ENCODE data around the gene RIC8A.

RIC8A gene

DNA sequence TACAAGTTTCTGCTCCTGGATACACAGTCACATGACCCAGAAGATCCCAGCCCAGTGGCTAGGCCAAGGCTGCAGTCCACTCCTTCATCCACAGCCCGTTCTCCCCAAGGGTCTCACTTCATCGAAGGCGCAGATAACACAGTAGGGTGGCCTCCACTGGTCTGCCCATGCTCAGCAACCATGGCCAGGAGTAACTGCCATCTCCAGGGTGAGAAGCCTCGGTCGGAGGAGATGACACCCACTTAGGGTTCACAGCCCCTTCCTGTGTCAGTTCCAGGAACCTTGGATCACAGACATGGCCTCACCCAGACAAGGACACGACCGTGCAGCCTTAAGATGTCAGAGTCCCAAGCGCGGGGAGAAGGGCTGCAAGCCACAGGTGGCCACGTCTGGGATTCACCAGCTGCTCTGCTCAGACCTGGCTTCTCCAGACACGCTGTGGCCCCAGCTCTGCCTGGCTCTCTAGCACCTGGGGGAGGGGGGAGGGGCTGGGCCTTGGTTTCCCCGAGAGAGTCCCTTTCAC lies 2.9 kb upstream of the RIC8A start:
- H3K36me3 ChIP-seq (ENCODE audit: insufficient read depth, low read length) = peaks cover 6% of the 10 kb centered on the region; the same call in 1 of the 2 replicates
- no peak overlapping the region for H3K27ac ChIP-seq (ENCODE audit: low read depth, low read length)

DNA sequence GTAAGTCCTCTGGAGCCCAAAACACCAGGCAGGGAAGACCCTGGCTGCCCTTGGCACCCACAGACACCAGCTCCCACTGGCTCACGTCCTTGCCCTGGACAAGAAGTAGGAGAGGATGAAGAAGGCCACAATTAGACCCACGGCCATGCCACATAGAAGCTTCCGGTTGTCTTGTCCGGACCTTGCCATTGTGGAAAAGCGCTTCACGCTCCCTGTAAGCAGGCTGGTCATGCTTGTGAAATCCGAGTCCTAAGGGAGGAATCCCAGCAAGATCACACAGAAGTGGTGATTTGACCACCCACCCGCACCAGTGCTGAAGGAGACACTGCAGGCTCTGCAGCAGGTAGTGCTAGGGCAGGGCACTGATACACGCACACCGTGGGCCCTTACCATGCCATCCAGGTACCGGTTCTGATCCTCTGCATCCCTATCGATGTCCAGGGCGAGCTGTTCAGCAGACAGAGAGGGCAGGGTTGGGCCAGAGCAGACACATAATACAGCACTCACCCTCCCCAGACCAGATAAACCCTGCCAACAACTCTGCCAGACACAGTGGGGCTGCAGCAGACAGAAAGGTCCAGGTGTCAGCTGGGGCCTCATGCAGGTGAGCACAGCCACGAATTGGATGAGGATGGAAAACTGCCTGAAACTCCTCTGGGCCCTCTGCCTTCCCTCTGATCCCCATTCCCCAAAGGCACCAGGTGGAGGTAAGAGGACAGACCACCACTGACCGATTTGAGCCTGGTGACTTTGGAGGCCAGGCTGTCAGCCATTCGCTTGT lies 2.1 kb upstream of the RIC8A start:
- Histone ChIP-seq H3K27me3 (ENCODE audit: insufficient read depth, low read length) (no peaks in the 10 kb centered on the region), H3K27ac (ENCODE audit: low read depth, low read length) (no peak overlapping the region), H3K36me3 (ENCODE audit: insufficient read depth, low read length) (peaks cover 9% of the 10 kb centered on the region; the same call in 1 of the 2 replicates), H2AFZ (ENCODE audit: low read length, unreplicated experiment) (no peak overlapping the region), H3K4me1 (ENCODE audit: control insufficient read depth, insufficient read depth, low read length, unreplicated experiment) (peaks cover 25% of the 10 kb centered on the region), H3K4me3 (ENCODE audit: low read depth, low read length) (peak overlapping the region; percentile 91), H3K79me2 (ENCODE audit: control insufficient read depth, insufficient read depth, low read length, unreplicated experiment) (peaks cover 48% of the 10 kb centered on the region)

More for the DNA sequence above, 2.9 kb upstream of the RIC8A start:
- H3K4me1 ChIP-seq (ENCODE audit: control insufficient read depth, insufficient read depth, low read length, unreplicated experiment) = peaks cover 17% of the 10 kb centered on the region
- H3K79me2 ChIP-seq (ENCODE audit: control insufficient read depth, insufficient read depth, low read length, unreplicated experiment) = peaks cover 40% of the 10 kb centered on the region
- H2AFZ ChIP-seq (ENCODE audit: low read length, unreplicated experiment) = no peak overlapping the region
- H3K27me3 ChIP-seq (ENCODE audit: insufficient read depth, low read length) = no peaks in the 10 kb centered on the region
- no peak overlapping the region for H3K4me3 ChIP-seq (ENCODE audit: low read depth, low read length)

DNA sequence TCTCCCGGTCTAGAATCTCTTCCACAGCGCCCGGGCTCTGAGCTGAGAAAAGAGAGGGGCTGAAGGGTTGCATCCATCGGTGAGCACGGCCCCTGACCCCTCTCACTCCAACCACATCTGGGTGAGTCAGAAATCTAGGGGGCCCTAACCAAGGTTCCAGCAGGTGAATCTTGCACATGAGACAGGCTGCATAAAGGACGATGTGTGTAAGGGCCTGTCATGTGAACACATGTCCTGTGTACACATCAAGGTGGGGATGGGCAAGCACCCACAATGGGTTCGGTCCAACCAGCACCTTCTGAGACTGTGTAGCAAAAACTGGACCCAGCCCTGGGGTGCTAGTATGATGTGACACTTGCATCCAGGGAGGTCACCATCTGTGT lies 1.5 kb upstream of the RIC8A start:
- Histone ChIP-seq H3K4me1 (ENCODE audit: control insufficient read depth, insufficient read depth, low read length, unreplicated experiment) (peaks cover 31% of the 10 kb centered on the region), H3K4me3 (ENCODE audit: low read depth, low read length) (peak overlapping the region; percentile 91), H3K36me3 (ENCODE audit: insufficient read depth, low read length) (peaks cover 15% of the 10 kb centered on the region; the same call in 1 of the 2 replicates), H3K27me3 (ENCODE audit: insufficient read depth, low read length) (no peaks in the 10 kb centered on the region), H3K27ac (ENCODE audit: low read depth, low read length) (no peak overlapping the region), H2AFZ (ENCODE audit: low read length, unreplicated experiment) (no peak overlapping the region), H3K79me2 (ENCODE audit: control insufficient read depth, insufficient read depth, low read length, unreplicated experiment) (peaks cover 53% of the 10 kb centered on the region)

DNA sequence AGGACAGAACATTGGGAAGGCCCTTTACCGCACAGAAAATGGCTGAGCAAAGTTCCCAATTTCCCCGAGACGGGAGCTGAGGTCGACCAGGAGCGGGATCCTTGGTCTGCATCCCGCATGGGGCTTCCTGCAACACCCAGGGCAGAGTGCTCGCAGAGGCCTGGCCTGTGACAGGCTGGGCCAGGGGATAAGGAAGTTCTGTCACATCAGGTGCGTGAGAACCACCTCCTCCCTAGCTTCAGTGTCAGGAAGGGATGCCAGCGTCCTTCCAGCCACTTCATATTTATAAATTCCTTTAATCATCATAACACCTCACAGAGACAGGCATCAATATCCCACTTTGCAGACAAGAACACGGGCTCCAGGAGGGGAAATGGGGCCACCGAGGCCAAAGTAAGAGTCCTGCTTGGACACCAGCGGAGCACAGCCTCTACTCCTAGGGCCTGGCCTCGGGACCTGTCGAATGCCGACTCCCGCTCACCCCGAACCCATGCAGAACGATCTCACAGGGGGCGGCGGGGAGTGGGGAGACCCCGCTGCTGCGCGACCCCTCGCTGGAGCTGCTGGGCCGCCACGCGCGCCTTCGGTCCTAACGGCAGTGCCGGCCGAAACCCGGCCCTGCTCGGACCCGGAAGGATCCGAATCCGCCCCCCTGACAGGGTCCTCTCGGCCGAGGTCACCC lies 841 bp upstream of the RIC8A start:
- Histone ChIP-seq H3K4me3 (ENCODE audit: low read depth, low read length) (peak overlapping the region; percentile 91), H3K79me2 (ENCODE audit: control insufficient read depth, insufficient read depth, low read length, unreplicated experiment) (peaks cover 59% of the 10 kb centered on the region), H3K27ac (ENCODE audit: low read depth, low read length) (peak overlapping the region; percentile 98), H3K36me3 (ENCODE audit: insufficient read depth, low read length) (peaks cover 20% of the 10 kb centered on the region; the same call in 1 of the 2 replicates), H3K27me3 (ENCODE audit: insufficient read depth, low read length) (no peaks in the 10 kb centered on the region), H3K4me1 (ENCODE audit: control insufficient read depth, insufficient read depth, low read length, unreplicated experiment) (peaks cover 33% of the 10 kb centered on the region), H2AFZ (ENCODE audit: low read length, unreplicated experiment) (no peak overlapping the region)

DNA sequence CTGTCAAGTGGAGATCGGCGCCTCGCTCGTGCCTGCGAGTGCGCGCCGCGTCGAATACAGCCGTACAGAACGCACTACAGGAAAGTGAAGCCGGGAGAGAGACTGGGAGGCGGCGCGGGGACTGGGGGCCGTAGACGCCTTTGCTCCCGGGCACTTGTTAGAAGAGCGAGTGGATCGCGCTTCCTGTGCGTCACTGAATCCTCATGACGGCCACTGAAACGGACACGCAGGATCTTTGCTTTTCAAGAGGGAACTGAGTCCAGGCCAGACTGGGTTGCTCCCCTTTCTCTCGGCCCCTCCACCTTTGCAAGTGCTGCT lies 314 bp downstream of the RIC8A start:
- peaks cover 29% of the 10 kb centered on the region; the same call in 1 of the 2 replicates for H3K36me3 ChIP-seq (ENCODE audit: insufficient read depth, low read length)
- no peaks in the 10 kb centered on the region for H3K27me3 ChIP-seq (ENCODE audit: insufficient read depth, low read length)
- H3K4me1 ChIP-seq (ENCODE audit: control insufficient read depth, insufficient read depth, low read length, unreplicated experiment) = peaks cover 33% of the 10 kb centered on the region
- H3K27ac ChIP-seq (ENCODE audit: low read depth, low read length) = peak overlapping the region; percentile 98
- H3K4me3 ChIP-seq (ENCODE audit: low read depth, low read length) = peak overlapping the region; percentile 91
- H3K79me2 ChIP-seq (ENCODE audit: control insufficient read depth, insufficient read depth, low read length, unreplicated experiment) = peaks cover 69% of the 10 kb centered on the region
- peak overlapping the region; percentile 45 for H2AFZ ChIP-seq (ENCODE audit: low read length, unreplicated experiment)

DNA sequence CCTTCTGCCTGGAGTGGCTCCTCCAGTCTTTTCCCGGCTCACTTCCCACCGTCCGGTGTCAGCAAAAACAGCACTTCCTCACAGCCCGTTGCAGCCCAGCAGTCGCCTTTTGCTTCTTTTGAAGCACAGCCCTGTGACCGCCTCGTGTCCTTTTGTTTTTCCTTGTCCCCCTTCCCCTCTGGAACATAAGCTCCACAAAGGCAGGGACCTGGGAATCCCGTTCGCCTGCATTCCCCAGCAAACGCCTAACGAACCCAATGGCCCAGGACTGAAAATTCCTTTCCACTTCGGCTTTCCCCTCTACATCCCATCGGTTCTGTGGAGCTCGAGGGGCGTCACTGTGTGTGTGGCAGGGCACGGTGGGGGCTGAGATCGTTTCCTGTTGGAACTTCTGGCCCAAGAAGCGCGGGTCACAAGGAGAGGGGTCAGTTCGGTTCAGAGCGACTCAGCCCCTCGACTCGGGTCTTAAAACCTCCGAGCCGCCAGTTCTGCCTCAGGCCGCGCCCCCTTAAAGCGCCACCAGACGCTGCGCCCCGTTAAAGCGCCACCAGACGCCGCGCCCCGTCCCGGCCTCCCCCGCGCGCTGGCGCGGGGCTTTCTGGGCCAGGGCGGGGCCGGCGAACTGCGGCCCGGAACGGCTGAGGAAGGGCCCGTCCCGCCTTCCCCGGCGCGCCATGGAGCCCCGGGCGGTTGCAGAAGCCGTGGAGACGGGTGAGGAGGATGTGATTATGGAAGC lies 841 bp downstream of the RIC8A start:
- H3K27me3 ChIP-seq (ENCODE audit: insufficient read depth, low read length) = no peaks in the 10 kb centered on the region
- peaks cover 33% of the 10 kb centered on the region for H3K4me1 ChIP-seq (ENCODE audit: control insufficient read depth, insufficient read depth, low read length, unreplicated experiment)
- H3K4me3 ChIP-seq (ENCODE audit: low read depth, low read length) = peak overlapping the region; percentile 91
- no peak overlapping the region for H2AFZ ChIP-seq (ENCODE audit: low read length, unreplicated experiment)
- peaks cover 32% of the 10 kb centered on the region; the same call in 1 of the 2 replicates for H3K36me3 ChIP-seq (ENCODE audit: insufficient read depth, low read length)
- peaks cover 69% of the 10 kb centered on the region for H3K79me2 ChIP-seq (ENCODE audit: control insufficient read depth, insufficient read depth, low read length, unreplicated experiment)
- peak overlapping the region; percentile 98 for H3K27ac ChIP-seq (ENCODE audit: low read depth, low read length)

DNA sequence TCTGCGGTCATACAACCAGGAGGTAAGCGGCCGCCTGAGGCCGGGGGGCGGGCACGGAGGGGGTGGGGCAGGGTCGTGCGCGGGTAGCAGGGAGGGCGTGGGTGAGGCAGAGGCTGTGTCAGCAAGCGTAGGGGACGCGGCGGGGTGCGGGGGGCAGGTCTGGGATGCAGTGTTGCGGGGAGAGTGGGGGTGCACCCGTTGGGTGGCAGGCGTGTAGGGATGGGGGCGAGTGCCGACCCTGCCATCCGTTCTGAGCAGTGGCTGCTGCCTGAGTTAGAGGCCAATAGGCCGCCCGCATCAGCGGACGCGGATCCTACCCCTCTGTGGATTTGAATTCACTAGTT lies 1.4 kb downstream of the RIC8A start:
- no peak overlapping the region for H2AFZ ChIP-seq (ENCODE audit: low read length, unreplicated experiment)
- H3K27me3 ChIP-seq (ENCODE audit: insufficient read depth, low read length) = no peaks in the 10 kb centered on the region
- H3K4me1 ChIP-seq (ENCODE audit: control insufficient read depth, insufficient read depth, low read length, unreplicated experiment) = peaks cover 33% of the 10 kb centered on the region
- peaks cover 69% of the 10 kb centered on the region for H3K79me2 ChIP-seq (ENCODE audit: control insufficient read depth, insufficient read depth, low read length, unreplicated experiment)
- H3K4me3 ChIP-seq (ENCODE audit: low read depth, low read length) = peak overlapping the region; percentile 91
- peak overlapping the region; percentile 98 for H3K27ac ChIP-seq (ENCODE audit: low read depth, low read length)
- peaks cover 33% of the 10 kb centered on the region; the same call in 1 of the 2 replicates for H3K36me3 ChIP-seq (ENCODE audit: insufficient read depth, low read length)

DNA sequence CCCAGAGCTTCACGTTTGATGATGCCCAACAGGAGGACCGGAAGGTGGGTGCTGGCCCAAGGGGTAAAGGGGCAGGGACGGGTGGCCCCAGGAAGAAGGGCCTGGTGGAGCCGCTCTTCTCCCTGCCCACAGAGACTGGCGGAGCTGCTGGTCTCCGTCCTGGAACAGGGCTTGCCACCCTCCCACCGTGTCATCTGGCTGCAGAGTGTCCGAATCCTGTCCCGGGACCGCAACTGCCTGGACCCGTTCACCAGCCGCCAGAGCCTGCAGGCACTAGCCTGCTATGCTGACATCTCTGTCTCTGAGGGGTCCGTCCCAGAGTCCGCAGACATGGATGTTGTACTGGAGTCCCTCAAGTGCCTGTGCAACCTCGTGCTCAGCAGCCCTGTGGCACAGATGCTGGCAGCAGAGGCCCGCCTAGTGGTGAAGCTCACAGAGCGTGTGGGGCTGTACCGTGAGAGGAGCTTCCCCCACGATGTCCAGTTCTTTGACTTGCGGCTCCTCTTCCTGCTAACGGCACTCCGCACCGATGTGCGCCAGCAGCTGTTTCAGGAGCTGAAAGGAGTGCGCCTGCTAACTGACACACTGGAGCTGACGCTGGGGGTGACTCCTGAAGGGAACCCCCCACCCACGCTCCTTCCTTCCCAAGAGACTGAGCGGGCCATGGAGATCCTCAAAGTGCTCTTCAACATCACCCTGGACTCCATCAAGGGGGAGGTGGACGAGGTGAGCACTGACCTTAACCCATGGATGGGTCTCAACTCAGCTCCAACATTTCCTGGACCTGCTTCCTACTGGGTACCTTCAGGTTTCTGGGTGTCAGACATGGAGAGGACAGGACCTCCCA lies 2.0 kb downstream of the RIC8A start:
- Histone ChIP-seq H3K27ac (ENCODE audit: low read depth, low read length) (peak overlapping the region; percentile 98), H2AFZ (ENCODE audit: low read length, unreplicated experiment) (no peak overlapping the region), H3K4me1 (ENCODE audit: control insufficient read depth, insufficient read depth, low read length, unreplicated experiment) (peaks cover 33% of the 10 kb centered on the region), H3K36me3 (ENCODE audit: insufficient read depth, low read length) (peaks cover 36% of the 10 kb centered on the region; the same call in 1 of the 2 replicates), H3K4me3 (ENCODE audit: low read depth, low read length) (peak overlapping the region; percentile 91), H3K79me2 (ENCODE audit: control insufficient read depth, insufficient read depth, low read length, unreplicated experiment) (peaks cover 69% of the 10 kb centered on the region), H3K27me3 (ENCODE audit: insufficient read depth, low read length) (no peaks in the 10 kb centered on the region)

DNA sequence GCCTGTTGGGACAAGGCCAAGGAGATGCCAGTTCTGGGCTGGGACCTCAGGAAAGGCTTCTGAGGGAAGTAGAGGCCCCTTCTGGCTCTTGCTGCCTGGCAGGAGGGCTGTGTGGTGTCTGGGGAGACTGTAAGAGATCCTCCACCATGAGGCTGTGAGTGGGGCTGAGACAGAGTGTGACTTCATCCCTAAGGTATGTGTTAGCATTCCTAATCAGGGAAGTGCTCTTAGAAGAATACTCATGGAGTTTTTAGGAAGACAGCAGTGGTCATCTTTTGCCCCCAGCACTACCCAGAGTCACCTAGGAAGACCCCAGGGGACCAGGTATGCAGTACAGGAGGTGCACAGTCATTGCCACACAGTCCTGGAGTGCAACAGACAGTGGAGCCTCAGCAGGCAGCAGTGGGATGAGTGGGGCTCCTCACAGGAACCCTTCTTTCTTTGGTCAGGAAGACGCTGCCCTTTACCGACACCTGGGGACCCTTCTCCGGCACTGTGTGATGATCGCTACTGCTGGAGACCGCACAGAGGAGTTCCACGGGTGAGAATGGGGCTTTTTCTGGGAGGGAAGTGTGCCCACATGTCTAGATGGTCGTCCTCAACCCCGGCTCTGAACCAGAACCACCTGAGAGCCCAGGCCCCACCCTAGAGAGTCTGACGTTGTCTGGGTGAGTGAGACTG lies 2.8 kb downstream of the RIC8A start:
- Histone ChIP-seq H3K79me2 (ENCODE audit: control insufficient read depth, insufficient read depth, low read length, unreplicated experiment) (peaks cover 63% of the 10 kb centered on the region), H3K4me3 (ENCODE audit: low read depth, low read length) (peak overlapping the region; percentile 91), H3K4me1 (ENCODE audit: control insufficient read depth, insufficient read depth, low read length, unreplicated experiment) (peaks cover 31% of the 10 kb centered on the region), H3K36me3 (ENCODE audit: insufficient read depth, low read length) (peaks cover 32% of the 10 kb centered on the region; the same call in 1 of the 2 replicates), H3K27me3 (ENCODE audit: insufficient read depth, low read length) (no peaks in the 10 kb centered on the region), H2AFZ (ENCODE audit: low read length, unreplicated experiment) (no peak overlapping the region), H3K27ac (ENCODE audit: low read depth, low read length) (peak overlapping the region; percentile 98)

Measured in ACC112 (cell line).